Amniotic epithelial cell (primary cell): Measurements from ENCODE around the gene ACBD6.
"Not testable (repeated sequence)": the region's sequence is repeated elsewhere in the genome, so short reads cannot be mapped to it uniquely, and the experiment has no call there.

Experiments
- DNase-seq: peaks from one replicate; pipeline ENCODE4 v3.0.0-alpha.2; 2010; ENCODE audit warnings: low read depth

Gene ACBD6, protein sequence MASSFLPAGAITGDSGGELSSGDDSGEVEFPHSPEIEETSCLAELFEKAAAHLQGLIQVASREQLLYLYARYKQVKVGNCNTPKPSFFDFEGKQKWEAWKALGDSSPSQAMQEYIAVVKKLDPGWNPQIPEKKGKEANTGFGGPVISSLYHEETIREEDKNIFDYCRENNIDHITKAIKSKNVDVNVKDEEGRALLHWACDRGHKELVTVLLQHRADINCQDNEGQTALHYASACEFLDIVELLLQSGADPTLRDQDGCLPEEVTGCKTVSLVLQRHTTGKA

DNA sequence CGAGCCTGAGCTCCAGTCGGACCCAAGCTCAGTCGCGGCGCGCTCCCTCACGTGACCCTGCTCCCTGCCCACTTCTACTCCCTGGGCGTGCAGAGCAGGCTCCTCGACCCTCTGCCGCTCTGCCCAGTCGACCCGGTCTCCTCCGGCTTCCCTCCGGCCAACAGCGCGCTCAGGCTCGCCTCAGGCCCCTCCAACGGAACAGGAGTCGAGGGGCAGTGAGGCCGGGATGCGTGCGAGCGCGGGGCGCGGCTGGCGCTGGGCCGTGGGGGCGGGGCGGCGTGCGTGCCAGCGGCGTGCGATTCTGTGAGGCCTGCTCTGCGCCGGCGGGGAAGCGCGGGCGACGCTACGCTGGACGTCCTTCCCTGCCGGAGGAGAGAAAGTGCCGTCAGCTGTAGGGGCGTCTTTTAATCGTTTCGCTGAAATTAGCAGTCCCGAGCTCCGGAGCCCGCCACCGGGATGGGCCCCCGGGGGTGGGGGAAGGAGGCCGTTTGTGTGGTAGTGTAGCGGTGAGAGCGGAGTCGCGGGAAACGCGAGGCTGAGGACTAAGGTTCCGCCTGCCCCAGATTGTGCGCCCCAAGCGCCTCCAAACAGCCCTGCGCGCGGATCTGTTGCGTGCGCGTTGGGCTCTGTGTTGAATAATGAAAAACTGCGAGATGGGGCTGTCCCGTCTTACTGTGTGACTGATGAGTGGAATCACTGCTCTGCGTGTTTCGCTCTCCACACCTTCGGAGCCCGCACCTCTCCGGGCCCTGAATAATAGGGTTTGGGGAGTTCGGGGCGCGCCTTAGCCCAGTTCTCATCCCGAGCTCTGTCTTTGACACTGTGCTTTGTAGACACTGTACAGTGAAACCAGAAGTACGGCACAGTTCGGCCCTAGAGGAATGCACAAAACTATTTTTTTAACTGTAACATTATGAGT lies at the start of gene ACBD6:
TSS of gene ACBD6 (minus strand) at position 217 of the 919 bp plus-strand sequence. CDS start 311 bp downstream, outside the sequence.
- DNase-seq: peak; percentile 84

DNA sequence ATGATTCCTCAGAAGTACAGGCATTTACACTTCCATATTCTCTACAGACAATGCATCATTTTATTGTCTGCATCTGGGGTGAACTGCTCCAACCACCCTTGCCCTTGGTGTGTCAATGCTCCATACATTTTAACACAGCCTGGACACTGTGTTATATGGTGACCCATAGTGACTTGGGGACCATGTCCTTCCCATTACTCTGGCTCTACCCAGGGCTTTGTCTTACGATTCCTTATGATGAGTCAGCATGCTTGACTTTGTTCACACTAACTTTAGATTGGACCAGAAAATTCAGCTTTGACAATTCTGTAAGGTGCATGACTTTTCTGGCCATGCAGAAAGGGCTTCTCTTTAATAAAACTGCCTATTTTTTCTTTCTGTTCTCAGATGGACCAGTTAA lies 49.6 kb upstream of the ACBD6 start:
- DNase-seq: no peak

DNA sequence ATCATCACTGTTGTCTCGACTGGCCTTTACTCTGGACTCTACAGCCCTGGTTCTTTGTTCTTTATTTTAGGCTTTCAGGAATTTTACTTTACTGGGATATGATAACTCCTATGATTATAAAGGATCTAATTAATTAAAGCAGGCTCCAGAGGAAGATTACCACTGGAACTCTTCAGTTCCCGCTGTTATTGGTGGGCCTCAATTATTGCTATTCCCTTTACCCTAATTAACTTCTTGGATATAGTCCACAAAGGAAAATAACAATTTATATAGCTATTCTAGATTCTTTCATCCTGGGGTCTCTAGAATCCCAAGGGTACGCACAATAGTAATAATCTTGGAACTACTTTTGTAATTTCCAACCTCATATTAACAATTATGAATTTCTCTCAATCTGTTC lies 47.9 kb upstream of the ACBD6 start:
- no peak for DNase-seq

DNA sequence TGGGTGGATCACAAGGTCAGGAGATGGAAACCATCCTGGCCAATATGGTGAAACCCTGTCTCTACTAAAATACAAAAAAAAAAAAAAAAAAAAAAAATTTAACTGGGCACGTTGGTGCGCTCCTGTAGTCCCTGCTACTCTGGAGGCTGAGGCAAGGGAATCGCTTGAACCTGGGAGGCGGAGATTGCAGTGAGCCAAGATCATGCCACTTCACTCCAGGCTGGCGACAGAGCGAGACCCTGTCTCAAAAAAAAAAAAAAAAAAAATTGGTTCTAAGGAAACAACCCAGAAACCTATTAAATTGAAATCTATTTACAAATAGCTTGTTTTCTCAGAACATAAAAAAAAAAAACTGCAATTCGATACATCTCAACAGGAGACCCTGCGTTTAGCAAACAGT lies 47.4 kb upstream of the ACBD6 start:
- DNase-seq: not testable (repeated sequence)

DNA sequence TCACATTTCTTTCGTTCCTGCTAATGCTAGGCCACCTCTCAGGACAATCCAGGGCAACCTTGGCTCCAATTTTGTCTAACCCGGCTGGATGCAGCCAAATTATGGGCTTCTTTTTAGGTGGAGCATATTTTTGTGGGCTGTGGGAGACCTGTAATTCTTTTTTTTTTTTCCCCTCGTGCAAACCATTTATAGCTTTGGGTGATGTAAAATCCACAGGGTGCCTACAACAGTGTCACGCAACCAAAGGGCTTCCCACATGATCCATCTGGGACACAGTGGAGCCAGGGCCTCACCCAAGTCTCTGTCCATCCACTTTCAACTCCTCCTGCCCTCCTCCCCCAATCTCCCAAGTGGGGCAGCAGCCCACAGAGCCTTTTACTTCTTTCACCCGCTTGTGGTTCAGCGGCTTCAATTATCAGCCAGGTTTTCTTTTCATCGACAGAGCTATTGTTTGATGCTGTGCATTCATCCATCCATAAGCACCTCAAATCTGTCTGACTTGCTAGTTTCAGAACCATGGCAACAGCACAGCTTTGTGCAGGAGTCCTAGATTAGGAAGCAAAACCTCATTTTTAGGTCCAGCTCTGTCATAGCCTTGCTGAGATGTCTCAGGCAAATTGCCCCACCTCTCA lies 46.4 kb upstream of the ACBD6 start:
- no peak for DNase-seq

DNA sequence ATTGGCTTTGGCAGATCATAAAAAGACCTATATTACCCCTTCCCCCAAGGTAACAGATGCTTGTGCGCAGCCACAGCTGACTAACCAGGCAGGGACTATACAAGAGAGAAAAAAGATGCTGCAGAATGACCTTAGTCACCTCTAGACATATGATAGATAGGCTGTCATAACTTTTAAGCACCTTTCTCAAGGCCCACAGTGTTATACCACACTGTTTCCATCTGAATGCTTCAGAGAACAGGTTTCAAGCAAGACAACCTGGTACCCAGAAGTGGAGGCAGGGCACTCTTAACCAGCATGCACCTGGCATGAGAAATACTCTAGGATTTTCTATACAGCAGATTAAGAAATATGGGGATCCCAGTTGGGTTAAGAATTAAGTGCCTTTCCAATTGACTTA lies 43.6 kb upstream of the ACBD6 start:
- DNase-seq: no peak

DNA sequence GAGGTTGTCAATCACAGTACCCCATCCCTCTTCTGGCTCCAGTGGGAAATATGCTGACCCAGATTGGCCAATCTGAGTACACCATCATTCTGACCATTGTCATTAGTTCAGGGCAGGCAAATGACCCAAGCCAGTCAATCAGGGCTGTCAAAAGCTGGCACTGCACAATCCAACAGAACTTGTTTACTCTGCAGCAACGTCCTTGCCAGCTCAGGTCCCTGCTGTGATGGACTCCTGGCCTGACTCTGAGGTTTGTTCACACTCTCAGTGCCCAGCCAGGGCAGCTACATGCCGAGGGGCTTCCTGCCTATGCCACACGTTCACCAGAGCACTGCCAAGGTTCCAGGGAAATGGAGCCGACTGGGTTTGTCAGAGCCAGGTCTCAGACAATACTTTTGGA lies 41.7 kb upstream of the ACBD6 start:
- DNase-seq: no peak

DNA sequence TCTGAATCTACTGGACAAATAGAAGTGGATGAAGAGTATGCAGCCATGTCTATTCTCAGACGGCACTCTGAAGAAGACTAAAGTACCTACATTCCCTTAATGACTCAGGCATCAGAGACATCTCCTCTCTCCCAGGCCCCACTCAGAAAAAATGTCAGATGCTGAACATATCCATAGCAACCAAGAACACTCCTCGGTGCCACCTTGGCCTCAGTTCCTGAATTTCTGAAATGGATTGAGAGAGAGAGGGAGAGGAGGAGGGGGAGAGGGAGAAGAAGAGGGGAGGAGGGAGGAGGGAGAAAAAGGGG lies 40.4 kb upstream of the ACBD6 start:
- DNase-seq: peak; percentile 65

DNA sequence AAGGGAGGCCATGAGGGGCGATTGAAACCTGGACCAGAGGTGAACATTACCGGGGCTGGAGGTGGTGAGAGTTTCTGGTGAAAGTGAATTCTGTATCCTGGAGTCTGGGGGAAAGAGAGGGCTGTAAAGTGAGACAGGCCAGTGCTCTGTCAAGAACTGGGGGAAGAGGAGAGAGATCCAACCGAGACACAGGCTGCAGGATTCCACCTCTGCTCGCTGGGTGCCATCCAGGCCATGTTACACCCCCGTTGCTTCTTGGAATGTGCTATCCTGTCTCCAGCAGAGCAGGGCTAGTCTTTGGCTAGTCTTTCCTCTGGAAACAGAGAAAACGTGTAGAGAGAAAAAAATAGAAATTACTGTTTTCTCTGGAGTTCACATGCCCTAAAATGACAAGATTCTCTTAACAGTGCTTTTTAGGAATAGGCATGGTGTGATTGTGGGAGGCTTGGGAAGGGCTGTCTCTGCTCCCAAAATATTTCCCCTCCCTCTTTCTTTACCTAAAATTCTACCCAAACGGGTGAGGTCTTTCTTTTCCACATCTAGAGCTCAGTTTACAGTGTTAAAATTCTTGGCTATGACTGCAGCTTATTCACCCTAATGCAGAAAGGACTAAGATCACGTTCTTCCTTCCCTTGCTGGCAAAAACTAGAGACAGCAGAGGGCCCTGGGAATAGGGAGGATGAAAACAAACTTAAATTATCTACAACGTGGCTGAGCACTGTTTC lies 39.9 kb upstream of the ACBD6 start:
- DNase-seq: no peak

DNA sequence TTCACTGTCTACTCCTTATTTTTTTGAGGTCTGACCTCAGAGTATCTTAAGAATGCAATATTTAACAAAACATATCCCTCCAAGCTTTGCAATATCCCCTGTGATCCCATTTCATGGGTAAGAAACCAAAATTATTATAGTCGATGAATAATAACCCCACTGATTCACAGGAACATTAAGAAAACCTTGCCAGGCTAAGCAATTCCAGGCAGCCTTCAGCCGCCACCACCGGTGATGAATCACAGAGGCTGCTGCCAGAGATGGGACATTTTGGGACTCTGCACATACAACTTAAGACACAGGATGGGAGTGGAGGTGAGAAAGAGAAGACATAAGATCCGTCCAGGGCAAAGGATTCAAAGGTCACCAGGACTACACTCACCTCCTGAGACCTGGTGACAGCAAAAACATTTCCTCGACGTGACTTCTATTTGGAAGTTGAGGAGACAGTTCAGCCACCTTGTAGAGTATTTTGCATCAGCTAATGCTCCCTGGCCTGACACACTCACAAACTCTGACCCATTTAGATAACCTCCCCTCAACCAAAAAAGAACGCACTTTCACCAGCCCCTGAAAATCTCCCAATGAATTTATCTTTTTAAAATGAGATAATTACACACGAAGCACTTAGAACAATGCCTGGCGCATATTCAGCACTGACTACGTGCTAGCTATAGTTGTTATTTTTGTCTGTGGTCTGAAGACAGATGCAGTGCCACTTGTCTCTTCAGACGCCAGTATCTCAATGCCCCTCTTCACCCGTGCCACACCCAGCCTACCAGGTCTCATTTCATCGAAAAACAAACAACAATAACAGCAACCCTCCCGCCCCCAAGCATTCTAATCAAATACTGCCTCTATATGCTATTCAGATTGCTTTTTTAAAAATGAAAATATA lies 38.6 kb upstream of the ACBD6 start:
- DNase-seq: no peak

DNA sequence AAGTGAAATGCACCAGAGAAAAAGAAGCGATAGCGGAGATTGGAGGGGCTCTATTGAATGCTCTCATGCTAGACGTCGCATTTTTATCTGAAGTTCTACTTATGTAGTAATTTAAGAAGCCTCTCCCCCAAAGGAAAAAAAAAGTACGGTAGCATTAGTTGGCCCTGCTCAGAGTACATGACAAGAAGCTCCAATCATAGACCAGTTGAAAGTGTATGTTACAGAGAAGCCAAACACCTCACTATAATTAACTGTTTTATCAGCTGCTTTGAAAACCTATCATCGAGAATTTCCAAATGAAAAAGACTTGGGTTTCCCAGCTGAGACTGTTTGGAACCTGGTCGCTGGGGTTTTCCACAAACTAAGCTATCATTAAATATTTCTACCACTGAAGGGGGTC lies 36.8 kb upstream of the ACBD6 start:
- DNase-seq: no peak

DNA sequence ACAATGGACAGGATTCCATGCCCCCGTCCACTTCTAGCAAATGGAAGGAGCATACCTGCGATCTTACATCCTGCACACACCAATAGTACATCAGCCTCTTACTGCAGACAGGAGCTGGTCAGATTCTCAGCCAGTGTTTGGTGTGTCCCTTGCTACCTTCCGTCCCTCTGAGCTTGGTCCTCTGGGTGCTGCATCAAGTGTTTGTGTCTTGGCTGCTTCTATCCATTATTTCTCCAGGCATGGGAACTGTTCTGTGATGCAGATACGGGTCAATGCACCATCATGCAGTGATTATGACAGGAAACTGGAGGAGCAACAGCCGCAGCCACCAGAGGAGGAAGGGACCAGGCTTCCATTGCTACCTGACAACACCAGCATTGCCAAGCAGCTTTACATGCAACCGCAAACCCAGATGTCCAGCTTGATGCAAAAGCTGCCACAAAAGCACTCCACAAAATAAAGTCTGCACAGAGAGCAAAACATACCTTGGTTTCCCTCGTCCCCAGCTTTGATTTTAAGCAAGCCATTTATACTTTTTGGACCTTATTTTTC lies 34.5 kb upstream of the ACBD6 start:
- no peak for DNase-seq

DNA sequence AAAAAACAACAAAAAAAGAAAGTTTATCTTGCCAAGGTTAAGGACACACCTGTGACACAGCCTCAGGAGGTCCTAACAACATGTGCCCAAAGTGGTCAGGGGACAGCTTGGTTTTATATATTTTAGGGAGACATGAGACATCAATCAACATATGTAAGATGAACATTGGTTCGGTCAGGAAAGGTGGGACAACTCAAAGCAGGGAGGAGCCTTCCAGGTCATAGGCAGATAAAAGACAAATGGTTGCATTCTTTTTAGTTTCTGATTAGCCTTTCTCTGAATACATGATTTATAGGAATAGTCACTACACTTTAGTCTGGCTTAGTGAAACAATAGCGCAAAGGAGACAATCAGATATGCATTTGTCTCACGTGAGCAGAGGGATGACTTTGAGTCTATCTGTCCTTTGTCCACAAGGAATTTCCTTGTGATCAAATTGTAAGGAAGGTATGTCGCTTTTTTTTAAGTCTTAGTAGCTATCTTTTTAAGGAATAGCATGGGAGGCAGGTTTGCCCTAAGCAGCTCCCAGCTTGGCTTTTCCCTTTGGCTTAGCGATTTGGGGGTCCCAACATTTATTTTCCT lies 33.1 kb upstream of the ACBD6 start:
- DNase-seq: no peak

DNA sequence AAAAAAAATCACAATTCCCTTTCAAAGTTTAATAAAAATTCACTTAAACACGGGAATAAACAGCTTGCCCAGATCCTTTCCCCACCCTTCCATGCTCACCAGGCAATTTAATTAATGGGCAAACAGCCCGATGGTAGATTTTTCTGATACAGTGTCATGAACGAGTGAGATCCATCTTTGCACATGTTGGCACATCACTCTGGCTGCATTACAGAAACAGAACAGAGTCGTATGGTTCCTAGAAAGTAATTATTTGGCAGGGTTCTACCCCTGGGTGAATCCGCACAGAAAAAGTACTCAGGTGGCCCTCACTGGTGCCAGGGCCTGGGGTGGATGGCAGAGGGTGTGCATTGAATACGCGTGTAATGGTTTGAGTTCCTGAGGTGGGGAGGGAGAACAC lies 31.8 kb upstream of the ACBD6 start:
- no peak for DNase-seq

DNA sequence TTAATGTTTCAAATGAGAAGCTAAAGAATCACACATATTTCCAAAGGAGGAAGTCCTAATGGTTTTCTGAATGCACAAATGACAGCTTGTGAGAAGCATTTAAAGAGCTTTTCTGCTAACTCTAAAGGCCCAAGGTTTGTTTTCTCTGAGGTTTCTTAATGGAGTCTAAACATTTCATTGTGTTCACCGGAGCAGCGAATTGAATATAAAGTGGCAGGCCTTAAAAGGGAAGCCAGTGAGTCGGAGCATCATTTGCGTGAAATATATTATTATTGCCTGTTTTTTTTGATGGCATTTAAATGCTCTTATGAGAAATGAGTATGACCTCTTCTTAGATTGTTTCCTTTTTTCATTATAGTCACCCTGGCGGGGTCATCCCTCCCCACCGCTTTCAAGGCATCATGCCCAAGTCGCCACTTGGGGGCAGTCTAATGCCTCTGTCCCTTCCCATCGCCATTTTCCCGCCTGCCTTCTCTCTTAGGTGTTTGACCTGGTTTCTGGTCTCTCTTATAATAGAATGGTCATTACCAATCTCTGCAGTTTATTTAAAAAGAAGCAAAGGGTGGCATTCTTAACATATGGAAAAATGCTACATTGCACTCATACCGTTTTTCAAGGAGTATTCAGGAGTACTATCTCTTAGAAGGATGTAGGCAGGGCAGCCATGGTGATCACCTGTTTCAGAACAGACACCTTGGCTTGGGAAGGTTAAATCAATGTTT lies 31.1 kb upstream of the ACBD6 start:
- peak; percentile 43 for DNase-seq

DNA sequence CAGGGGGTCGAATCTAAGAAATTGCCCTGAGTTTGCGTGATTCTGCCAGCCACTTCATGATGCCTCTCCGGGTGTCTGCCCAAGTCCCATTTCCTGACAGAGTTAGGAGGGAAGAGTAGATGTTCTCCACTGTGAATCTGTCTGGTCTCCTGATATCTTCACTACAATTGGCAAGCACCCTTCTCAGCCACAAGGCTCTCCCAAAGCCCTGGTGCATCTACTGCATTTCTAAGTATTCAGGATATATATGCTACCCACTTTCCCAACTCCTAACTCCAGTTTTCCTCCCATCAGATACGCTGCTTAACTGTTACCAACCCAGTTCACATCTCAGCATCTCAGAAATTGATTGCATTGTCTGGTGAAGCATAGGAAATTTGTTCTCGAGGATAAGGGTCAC lies 30.5 kb upstream of the ACBD6 start:
- DNase-seq: no peak

DNA sequence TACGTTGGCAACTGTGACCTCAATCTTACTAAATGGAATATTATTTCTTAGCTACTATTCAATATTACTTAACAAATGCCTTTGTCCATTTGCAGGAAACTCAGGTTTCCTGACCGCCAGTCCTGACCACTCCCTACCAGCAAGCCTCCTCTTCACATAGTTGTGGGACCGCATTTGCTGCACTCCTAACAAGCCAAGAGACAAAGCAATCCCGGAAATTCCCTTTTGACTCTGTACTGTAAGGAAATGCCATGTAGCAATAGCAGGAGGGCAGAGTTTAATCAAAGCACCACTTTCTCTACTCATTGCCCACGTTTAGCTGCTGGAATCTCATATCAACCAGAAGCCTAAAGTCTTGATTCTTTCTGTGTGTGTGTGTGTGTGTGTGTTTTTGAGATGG lies 28.1 kb upstream of the ACBD6 start:
- DNase-seq: peak; percentile 80

DNA sequence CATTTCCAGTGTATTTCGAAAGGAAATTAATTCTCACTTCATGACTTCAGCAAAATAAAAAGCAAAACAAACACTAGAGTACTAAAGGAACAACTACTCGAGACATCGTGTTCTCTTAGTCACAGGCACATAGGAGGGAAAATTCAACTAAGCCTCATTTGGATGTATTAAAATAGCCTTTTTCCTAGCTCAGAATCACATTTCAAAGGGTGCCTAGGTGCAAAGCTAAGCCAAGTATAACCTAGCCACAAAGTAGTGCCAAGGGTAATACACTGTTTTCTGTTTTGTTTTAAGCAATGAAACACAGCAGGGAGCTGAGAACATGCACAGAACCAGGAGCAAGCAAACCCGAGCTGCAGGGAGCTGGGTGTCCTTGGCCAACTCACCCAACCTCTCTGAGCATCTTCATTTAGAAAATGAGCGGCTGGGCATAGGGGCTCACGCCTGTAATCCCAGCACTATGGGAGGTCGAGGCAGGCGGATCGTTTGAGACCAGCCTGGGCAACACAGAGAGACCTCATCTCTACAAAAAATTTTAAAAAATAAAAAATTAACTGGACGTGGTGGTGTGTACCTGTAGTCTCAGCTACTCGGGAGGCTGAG lies 26.6 kb upstream of the ACBD6 start:
- no peak for DNase-seq

DNA sequence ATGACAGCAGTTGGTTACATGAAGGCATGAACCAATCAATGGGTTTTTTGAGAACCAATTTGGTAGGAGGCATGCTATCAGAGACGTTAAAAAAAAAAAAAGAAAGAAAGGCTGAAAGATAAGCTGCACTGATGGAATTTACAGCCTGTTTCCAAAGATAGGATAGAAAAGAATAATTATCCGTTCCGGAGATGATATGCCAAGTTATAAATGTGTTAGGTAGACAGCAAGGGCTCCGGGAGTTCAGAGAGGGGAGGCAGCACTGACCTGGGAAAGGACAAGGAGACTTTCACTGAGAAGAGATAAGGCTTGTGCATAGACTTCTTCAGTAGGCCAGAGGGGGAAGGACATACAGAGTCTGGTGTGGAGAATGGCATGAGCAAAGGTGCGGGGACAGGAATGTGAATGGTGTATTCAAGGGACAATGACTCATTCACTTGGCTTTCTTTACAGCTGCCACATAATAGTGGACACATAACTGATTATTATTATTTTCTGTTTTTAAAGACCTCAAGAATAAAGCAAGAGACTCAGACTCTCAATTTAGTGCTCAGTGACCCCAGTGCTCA lies 24.8 kb upstream of the ACBD6 start:
- DNase-seq: peak; percentile 27
